HG02981 (cell line): ENCODE measurements around the gene PAQR4.

Source experiments
- ATAC-seq: cut with Tn5 transposase; IDR thresholded peaks from one replicate; pipeline ENCODE4 v1.9.1; 2021; ENCODE audit warnings: mild to moderate bottlenecking, moderate library complexity; ENCODE audit not compliant: unreplicated experiment

The PAQR4 gene

DNA sequence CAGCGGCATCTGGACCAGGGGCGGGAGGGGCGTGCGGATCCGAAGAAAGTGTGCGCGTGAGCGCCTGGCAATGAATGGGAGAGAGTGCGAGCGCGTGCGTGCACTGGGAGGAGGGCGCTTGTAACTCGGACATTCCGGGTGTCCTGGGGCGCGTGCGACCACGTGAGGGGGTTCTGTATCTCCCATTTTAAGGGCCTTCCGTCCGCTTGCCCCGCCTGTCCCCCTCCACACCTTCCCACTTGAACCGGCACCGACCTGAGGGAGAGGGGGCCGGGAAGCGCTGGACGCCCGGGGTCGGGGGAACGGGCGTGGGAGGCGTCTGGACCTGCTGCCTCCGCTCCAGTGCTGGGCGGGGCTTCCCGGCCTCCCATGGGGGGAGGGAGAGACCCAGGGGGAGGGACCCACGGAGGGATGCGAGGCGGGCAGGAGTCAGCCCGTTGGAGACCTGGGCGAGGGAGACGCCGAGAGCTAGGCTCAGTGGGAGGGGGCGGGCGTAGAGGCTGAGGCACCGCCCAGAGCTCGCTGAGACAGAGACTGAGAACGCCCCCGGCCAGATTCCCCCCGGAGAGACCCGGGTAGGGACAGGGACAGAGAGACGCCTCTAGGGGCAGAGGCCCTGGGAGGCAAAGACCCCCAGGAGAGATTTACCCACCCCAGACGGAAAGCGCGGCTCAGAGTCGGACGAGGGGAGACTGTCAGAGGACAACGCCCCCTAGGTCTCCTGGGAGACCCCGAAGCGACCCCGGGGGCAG is 5.2 kb upstream of the PAQR4 start, which contains the start of gene KREMEN2:
Gene KREMEN2 (plus strand): TSS at position 553 of the 752 bp plus-strand sequence. CDS start 246 bp downstream, outside the sequence.
- no peak for ATAC-seq

DNA sequence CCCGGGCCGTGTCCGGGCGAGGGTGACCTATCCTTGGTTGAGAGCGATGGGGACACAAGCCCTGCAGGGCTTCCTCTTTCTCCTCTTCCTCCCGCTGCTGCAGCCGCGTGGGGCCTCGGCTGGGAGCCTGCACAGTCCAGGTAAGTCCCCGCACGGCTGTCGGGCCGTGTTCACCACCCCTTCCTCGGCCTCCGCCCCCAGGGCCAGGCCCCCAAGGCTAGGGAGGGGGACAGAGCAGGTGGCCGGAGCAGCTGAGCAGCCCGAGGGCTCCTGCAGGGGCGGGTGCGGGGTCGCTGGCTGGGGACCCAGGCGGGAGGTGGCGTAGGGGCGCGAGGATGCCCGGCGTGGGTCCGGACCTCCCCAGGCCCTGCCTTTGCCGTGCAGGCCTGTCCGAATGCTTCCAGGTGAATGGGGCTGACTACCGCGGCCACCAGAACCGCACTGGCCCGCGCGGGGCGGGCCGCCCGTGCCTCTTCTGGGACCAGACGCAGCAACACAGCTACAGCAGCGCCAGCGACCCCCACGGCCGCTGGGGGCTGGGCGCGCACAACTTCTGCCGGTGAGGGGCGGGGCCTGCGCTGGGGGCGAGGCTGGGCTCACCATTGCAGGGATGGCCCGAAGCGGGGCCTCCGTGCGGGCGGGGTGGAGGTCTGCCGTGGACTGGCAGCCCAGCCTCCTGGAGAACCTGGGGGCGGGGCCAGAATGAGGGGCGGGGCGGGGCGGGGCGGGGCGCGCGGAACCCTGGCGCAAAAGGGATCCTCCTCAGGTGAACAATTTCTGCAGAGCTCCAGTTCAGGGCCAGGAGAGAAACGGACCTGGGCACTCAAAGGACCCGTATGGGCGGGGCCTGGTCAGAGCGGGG is 4.4 kb upstream of the PAQR4 start:
- no peak for ATAC-seq

DNA sequence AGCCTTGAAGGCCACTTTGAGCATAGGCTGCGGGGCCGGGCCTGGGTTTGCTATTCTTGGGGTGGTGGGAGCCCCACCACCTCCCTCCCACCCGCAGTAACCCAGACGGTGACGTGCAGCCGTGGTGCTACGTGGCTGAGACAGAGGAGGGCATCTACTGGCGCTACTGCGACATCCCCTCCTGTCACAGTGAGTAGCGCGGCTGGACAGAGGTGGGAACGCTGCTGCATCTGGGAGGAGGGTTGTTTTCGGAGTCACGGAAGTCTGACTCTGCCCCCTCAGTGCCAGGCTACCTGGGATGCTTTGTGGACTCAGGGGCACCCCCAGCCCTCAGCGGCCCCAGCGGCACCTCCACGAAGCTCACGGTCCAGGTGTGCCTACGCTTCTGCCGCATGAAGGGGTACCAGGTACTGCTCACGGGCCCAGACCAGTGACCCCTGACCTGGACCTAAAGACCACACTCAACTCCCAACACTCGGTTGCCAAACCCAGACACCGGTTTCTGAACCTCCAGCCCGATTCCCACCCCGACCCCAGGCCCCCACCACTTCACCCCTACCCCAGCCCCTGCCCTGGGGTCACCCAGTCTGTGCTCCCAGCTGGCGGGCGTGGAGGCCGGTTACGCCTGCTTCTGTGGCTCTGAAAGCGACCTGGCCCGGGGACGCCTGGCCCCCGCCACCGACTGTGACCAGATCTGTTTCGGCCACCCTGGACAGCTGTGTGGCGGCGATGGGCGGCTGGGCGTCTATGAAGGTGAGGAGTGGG is 2.9 kb upstream of the PAQR4 start:
- ATAC-seq, result no peak

DNA sequence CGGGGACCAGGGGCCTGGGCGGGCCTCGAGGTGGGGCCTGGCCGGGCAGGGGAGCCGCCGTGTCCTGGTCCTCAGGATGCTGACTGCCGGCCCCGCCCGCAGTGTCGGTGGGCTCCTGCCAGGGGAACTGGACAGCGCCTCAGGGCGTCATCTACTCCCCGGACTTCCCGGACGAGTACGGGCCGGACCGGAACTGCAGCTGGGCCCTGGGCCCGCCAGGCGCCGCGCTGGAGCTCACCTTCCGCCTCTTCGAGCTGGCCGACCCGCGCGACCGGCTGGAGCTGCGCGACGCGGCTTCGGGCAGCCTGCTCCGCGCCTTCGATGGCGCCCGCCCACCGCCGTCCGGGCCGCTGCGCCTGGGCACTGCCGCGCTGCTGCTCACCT is 2.3 kb upstream of the PAQR4 start:
- ATAC-seq, result no peak

- no peak for ATAC-seq
These were observed 1.9 kb upstream of the PAQR4 start for GRCh38 chr16:2967211-2967631.

- ATAC-seq, result no peak
These were observed 1.4 kb upstream of the PAQR4 start for GRCh38 chr16:2967721-2968161.

- ATAC-seq, result no peak
These were observed 795 bp upstream of the PAQR4 start for GRCh38 chr16:2968368-2968737.

- no peak for ATAC-seq
These were observed 685 bp downstream of the PAQR4 start for GRCh38 chr16:2969545-2970521.

DNA sequence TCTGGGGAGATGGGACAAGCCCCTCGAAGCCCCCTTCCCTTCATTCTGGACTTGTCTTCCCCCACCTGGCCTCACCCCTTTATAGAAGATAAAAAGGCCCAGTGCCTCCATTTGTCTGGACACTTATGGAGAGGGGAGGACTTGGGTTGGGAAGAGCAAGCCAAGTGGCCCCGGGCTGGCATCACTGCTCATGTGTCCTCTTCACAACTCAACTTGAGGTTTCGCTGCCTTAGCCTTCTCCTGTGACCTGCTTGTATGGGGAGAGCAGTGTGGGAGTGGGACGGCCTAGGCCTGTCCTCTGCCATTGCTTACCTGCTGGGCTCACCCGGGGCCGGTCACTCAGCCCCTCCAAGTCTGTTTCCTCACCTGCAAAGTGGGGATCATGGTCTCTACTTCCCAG is 1.4 kb downstream of the PAQR4 start:
- ATAC-seq, result no peak

DNA sequence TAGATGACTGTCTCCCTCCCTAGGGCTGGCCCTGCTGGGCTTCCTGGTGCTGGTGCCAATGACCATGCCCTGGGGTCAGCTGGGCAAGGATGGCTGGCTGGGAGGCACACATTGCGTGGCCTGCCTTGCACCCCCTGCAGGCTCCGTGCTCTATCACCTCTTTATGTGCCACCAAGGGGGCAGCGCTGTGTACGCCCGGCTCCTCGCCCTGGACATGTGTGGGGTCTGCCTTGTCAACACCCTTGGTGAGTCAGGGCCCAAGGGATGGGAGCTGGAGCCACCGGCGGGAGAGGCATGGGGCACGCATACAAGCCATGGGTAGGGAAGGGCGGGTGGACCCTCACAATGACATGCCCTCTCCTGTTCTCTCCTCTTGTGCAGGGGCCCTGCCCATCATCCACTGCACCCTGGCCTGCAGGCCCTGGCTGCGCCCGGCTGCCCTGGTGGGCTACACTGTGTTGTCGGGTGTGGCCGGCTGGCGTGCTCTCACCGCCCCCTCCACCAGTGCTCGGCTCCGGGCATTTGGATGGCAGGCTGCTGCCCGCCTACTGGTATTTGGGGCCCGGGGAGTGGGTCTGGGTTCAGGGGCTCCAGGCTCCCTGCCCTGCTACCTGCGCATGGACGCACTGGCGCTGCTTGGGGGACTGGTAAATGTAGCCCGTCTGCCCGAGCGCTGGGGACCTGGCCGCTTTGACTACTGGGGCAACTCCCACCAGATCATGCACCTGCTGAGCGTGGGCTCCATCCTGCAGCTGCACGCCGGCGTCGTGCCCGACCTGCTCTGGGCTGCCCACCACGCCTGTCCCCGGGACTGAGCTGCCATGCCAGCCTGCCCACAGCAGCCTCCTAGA is 2.2 kb downstream of the PAQR4 start:
- ATAC-seq, result no peak

DNA sequence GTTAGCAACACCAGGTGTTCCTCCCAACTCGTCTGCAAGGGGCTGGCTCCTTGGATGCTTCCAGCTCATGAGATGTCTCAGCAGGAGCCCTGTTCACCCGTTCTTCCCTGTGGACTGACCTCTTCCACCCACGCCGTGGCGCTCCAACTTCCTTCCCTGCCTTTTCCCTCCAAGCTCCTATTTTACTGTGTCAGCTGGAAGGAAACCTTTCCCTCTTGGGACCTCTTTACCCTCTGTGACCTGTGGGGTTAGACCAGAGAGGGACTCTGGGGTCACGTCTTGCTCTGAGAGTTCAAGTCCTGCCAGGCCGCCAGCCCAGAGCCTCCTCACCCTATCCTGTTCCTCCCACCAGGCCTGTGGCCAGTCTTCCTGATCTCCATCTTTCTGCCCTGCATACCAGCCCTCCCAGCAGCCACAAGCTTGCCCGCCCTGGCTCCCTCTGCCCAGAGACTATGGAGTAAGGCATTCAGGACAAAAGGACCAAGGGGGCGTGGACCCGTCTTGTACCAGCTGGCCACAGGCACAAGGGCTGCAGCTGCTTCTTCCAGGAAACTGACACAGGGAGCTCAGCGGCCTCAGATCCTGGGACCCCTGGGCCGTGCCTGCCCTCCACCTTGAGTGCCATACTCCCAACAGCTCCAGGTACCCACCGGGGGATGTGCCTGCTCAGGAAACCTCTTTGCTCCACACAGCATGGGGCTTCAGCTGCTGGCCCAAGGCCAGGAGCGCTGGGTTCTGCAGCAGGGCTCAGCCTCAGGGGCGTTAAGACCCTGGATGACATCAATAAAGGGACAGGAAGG is 3.0 kb downstream of the PAQR4 start:
- ATAC-seq, result no peak

DNA sequence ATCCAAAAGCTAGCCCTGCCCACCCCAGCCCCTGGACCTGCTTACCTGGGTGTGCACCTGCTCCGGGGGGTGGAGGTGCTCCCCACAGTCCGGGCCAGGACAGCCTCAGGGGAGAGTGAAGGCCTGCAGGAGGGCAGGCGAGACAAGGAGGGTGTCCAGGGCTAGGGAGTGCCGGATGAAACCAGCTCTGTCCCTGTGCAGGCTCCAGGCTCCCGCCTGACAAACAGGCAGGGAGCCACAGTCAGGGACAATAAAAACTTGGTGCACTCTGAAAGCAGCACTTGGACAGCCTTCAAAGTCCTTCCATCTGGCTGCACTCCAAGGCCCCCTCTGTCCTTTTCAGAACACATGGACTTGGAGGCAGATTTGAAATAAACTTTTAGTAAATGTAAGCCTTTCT is 3.9 kb downstream of the PAQR4 start:
- ATAC-seq, result no peak

GRCh38 chr16:2973605-2974318 is 4.6 kb downstream of the PAQR4 start:
- ATAC-seq, result no peak

DNA sequence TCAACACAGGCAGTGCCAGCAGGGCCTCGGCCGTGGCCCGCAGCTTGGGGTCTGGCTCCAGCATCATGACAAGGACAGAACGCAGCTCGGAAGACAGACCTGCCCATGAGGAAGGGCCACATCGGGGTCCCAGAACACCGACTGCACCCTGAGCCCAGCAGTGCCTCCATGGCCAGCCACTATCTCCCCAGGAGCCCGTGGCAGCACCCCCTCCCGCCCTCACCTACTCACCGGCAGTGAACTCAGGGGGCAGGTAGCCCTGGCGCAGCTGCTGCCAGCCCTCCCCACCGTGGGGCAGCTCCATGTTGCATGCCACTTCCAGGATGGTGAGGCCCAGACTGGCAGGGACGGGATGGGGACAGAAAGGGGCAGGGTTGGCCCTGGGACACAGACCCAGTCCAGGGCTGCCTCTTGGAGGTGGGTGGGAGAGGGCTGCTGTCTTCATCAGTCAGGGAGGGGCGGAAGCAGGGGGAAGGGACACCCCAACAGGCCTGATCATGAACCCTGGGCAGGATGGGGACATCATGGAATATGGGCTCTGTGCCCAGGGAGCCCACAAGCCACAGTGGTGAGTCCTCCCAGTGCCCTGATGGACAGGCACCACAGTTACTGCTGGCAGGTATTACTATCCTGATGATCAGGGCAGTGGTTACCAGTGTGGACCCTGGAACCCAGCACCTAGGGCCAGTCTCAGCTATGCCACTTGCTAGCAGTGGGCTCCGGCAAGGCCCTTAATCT is 5.3 kb downstream of the PAQR4 start:
- ATAC-seq, result no peak

GRCh38 chr16:2975161-2975795 is 6.1 kb downstream of the PAQR4 start:
- ATAC-seq, result no peak

GRCh38 chr16:2976201-2976600 is 7.1 kb downstream of the PAQR4 start:
- no peak for ATAC-seq

DNA sequence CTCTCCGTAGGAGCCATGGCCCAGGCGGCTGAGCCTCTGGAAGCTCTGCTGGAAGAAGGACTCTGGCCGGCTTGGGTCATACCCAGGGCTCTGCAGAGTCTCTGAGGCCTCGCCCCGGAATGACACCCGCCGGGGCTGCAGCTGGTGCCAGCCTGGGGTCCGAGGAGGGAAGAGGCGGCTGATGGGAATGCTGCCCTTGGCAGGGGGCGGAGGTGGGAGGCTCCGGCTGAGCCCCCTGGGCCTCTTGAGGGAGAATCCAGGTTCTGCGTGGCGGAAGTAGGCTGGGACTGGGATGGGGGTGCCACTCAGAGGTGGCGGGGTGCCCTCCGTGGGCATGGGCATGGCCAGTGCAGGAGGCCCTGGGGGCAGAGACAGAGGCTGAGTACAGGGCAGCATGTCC is 7.5 kb downstream of the PAQR4 start:
- ATAC-seq, result no peak
